Activated CD4-positive, CD25-positive, alpha-beta regulatory T cell (primary cell): ENCODE measurements around the gene MYORG.

Source experiments
- DNase-seq, 4 experiments: peaks; one replicate each; lab custom pipeline; 2025; lab: John Stamatoyannopoulos, UW

Gene MYORG

DNA sequence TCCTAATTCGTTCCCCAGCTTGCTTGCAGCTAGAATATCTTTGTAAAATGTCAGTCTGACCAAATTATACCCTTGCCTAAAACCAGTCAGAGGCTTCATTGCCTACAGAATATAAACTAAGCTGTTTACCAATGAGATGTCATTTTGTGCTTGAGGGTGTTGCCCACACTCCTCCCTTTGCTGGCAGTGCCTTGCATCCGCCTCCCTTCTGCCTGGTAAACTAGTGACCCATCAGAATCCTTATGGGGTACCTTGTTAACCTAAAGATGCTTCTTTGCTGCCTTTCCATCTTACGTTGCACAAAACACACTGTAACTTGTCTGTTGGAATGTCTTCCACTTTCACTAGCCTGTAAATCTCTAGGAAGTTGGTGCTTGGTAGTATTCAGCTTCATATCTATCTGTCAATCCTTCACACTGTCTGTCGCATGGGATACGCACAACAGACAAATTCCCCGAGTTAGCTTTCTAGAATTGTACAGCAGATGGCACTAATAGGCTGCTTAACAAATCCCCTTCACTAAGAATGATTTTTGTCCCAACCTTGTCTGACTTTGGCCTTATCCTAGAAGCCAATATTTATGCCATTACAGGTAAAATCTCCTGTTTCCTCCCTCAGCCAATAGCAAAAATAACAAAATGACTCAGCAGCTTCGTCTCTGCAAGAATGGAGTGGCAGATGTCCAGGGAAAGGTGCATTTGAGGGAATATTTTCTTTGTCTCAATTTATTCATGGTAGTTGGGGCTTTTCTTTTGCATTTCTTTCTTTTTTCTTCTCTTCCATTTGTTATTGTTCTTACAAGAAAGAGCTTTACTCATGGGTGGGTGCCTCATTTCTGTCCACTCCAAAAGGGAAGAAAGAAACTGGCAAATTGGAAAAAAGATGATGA, 44.4 kb downstream of the MYORG start:
- DNase-seq: no peak

DNA sequence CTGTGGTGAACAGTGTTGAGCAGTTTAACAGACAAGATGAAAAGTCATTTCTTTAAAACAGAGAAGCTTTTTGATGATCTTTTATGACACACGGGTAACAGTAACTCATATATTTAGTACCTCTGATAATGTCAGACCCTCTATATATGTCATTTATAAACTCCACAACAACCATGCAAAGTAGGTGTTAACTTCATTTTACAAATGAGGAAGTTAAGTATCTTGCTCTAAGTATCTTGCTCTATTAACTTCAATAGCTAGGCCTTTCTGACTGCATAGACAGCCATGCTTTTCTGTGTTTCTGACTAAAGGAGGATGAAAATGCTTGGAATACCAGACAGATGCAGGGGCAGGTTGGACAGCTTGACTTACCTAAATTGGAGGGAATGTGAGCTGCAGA, 45.5 kb downstream of the MYORG start:
- no peak for DNase-seq

- DNase-seq: peak; percentile 82 to 91 (median 89)
These were observed 47.5 kb downstream of the MYORG start, which contains the start of the genes KIF24 and NUDT2 for GRCh38 chr9:34328987-34329832. Gene KIF24 (minus strand): TSS chr9:34329268. CDS start chr9:34311346, 17,922 bp downstream. Gene NUDT2 (plus strand): TSS chr9:34329569. CDS start chr9:34339040, 9,471 bp downstream.

- DNase-seq: no peak
These were observed 48.2 kb downstream of the MYORG start for GRCh38 chr9:34328500-34328986.

DNA sequence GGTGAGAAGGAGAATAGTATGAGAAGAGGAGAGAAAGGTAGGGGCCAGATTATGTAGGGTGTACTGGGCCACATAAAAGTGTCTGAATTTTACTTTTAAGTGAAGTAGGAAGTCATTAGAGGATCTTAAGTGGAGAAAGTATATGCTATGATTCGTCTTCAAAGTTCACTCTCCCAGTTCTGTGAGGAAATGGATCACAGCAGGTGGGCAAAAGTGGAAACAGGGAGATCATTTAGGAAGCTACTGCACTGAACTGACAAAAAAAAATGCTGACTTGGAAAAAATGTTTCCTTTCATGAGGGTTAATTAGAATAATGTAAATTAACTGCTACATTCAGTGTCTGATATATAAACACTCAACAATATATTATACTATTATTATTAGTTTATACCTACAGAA, 50.0 kb downstream of the MYORG start:
- no peak for DNase-seq

GRCh38 chr9:34322899-34323591, 53.7 kb downstream of the MYORG start:
- DNase-seq: no peak

- no peak for DNase-seq
These were observed 55.2 kb downstream of the MYORG start for GRCh38 chr9:34321451-34321850.

- no peak for DNase-seq
These were observed 58.4 kb downstream of the MYORG start for GRCh38 chr9:34318163-34318790.

DNA sequence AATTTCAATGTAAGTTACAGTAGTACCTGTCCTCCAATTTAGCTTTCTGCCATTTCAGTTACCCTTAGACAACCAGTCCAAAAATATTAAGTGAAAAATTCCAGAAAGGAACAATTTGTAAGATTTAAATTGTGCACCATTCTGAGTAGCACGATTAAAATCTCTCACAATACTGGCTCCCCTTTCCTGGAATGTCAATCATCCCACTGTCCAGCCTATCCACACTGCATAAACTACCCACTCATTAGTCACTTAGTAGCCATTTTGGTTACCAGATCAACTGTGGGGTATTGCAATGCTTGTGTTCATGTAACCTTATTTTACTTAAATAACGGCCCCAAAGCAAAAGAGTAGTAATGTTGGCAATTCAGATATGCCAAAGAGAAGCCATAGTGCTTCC, 59.3 kb downstream of the MYORG start:
- DNase-seq: no peak
